Liver (tissue), 9 donors: ENCODE data around the gene SMG6. TPM values are rescaled to one million over a fixed set of nuclear protein-coding genes. Genes with fewer than 3 reads are reported as not detected.

Experiments used
- DNase-seq: peaks from one replicate; pipeline ENCODE4 v3.0.0-alpha.2; 2017; ENCODE audit warnings: low spot score
- H3K27ac ChIP-seq, 2 donors: one replicate each; pipeline ENCODE4 v1.7.0; 2013; ENCODE audit warnings: inconsistent platforms in 2 of 2, low read length in 2 of 2, control low read depth in 1 of 2, low read depth in 1 of 2, mild to moderate bottlenecking in 1 of 2
- H3K27me3 ChIP-seq, 4 donors: one replicate each; pipeline versions ENCODE4 v1.6.1 to v1.7.0; 2013; ENCODE audit warnings: low read length in 3 of 4, inconsistent platforms in 1 of 4, mild to moderate bottlenecking in 1 of 4, moderate library complexity in 1 of 4; ENCODE audit not compliant: control insufficient read depth in 4 of 4, insufficient read depth in 4 of 4
- H3K36me3 ChIP-seq, 4 donors: one replicate each; pipeline versions ENCODE4 v1.6.1 to v1.7.0; 2013; ENCODE audit warnings: low read length in 3 of 4, mild to moderate bottlenecking in 3 of 4, low read depth in 1 of 4, moderate library complexity in 1 of 4; ENCODE audit not compliant: control insufficient read depth in 4 of 4, insufficient read depth in 3 of 4
- H3K4me1 ChIP-seq, 4 donors: one replicate each; pipeline versions ENCODE4 v1.6.1 to v1.7.0; 2013; ENCODE audit warnings: low read length in 3 of 4, mild to moderate bottlenecking in 3 of 4, moderate library complexity in 1 of 4; ENCODE audit not compliant: control insufficient read depth in 4 of 4, insufficient read depth in 4 of 4
- H3K4me3 ChIP-seq, 3 donors: one replicate each; pipeline versions ENCODE4 v1.6.1 to v1.7.0; 2013; ENCODE audit warnings: low read length in 3 of 3, control low read depth in 1 of 3, low read depth in 1 of 3, mild to moderate bottlenecking in 1 of 3
- H3K9ac ChIP-seq, 2 donors: one replicate each; pipeline ENCODE4 v1.7.0; 2013; ENCODE audit warnings: low read length in 2 of 2, mild to moderate bottlenecking in 2 of 2, moderate library complexity in 2 of 2, control low read depth in 1 of 2, low read depth in 1 of 2
- H3K9me3 ChIP-seq, 4 donors: one replicate each; pipeline versions ENCODE4 v1.6.1 to v1.7.0; 2013; ENCODE audit warnings: low read length in 3 of 4; ENCODE audit not compliant: control insufficient read depth in 4 of 4
- ATF3 ChIP-seq: IDR thresholded peaks from 2 replicates; pipeline ENCODE4 v1.6.1; 2016; ENCODE audit warnings: antibody characterized with exemption
- EGR1 ChIP-seq, 2 donors: IDR thresholded peaks; 2 replicates each; pipeline ENCODE4 v1.6.1; 2016 to 2018; ENCODE audit warnings: antibody characterized with exemption in 2 of 2, low read depth in 2 of 2
- FOXA1 ChIP-seq: IDR thresholded peaks from 2 replicates; pipeline ENCODE4 v1.6.1; 2016; ENCODE audit warnings: antibody characterized with exemption
- FOXA2 ChIP-seq: IDR thresholded peaks from 2 replicates; pipeline ENCODE4 v1.6.1; 2016; ENCODE audit warnings: antibody characterized with exemption
- GABPA ChIP-seq, 2 donors: IDR thresholded peaks in 1 of 2; conservative IDR thresholded peaks in 1 of 2; 2 replicates each; pipeline ENCODE4 v1.6.1; 2016; ENCODE audit warnings: antibody characterized with exemption in 2 of 2, mild to moderate bottlenecking in 1 of 2, moderate library complexity in 1 of 2
- HNF4A ChIP-seq, 2 donors: conservative IDR thresholded peaks; 2 replicates each; pipeline ENCODE4 v1.6.1; 2016; ENCODE audit warnings: antibody characterized with exemption in 2 of 2, mild to moderate bottlenecking in 2 of 2
- HNF4G ChIP-seq: IDR thresholded peaks from 2 replicates; pipeline ENCODE4 v1.6.1; 2016; ENCODE audit warnings: antibody characterized with exemption
- NR2F2 ChIP-seq: IDR thresholded peaks from 2 replicates; pipeline ENCODE4 v1.6.1; 2016; ENCODE audit warnings: antibody characterized with exemption
- RAD21 ChIP-seq, 2 donors: IDR thresholded peaks; 2 replicates each; pipeline ENCODE4 v1.6.1; 2016; ENCODE audit warnings: antibody characterized with exemption in 2 of 2, mild to moderate bottlenecking in 2 of 2
- RXRA ChIP-seq, 2 donors: IDR thresholded peaks; 2 replicates each; pipeline ENCODE4 v1.6.1; 2017 to 2018; ENCODE audit warnings: antibody characterized with exemption in 2 of 2, mild to moderate bottlenecking in 1 of 2
- SP1 ChIP-seq: IDR thresholded peaks from 2 replicates; pipeline ENCODE4 v1.6.1; 2018; ENCODE audit warnings: antibody characterized with exemption, mild to moderate bottlenecking
- TAF1 ChIP-seq: conservative IDR thresholded peaks from 2 replicates; pipeline ENCODE4 v1.6.1; 2016; ENCODE audit warnings: antibody characterized with exemption, mild to moderate bottlenecking
- YY1 ChIP-seq: IDR thresholded peaks from 2 replicates; pipeline ENCODE4 v1.6.1; 2016; ENCODE audit warnings: antibody characterized with exemption, mild to moderate bottlenecking
- ZBTB33 ChIP-seq: IDR thresholded peaks from 2 replicates; pipeline ENCODE4 v1.6.1; 2016; ENCODE audit warnings: antibody characterized with exemption
- WGBS: extraction: QIAGEN DNeasy Blood & Tissue Kit; methylation state at CpG from one replicate; pipeline ENCODE4 v1.1.7; 2013; 5-methylcytosine and 5-hydroxymethylcytosine counted together
- polyA plus RNA-seq, 2 donors: library from polyadenylated mRNA; stranded (reverse) in 1 of 2; unstranded in 1 of 2; fragments of 200-250 nt in 1 of 2; fragments of >200 nt in 1 of 2; fragmentation: Nextera tagmentation in 1 of 2; extraction: Ambion mirVana in 1 of 2; gene quantifications; one replicate each; pipeline versions ENCODE4 v1.2.1 to v1.2.3, GENCODE V29; 2013 to 2015
- total RNA-seq, 2 donors: library from RNA; depleted of rRNA; stranded (reverse); fragments of >200 nt; gene quantifications; one replicate each; pipeline ENCODE4 v1.2.3, GENCODE V29; 2014
- TF ChIP-seq, protein P1 (sequence below): IDR thresholded peaks from 2 replicates; pipeline ENCODE4 v1.6.1; 2016; ENCODE audit warnings: antibody characterized with exemption
- TF ChIP-seq, protein P2 (sequence below): fragments of 150-350 bp; IDR thresholded peaks from 2 replicates; pipeline ENCODE4 v1.5.1; 2017; ENCODE audit warnings: improper control_type of control experiment, low read depth, low read length; ENCODE audit not compliant: missing input control
- TF ChIP-seq, protein P3 (sequence below): IDR thresholded peaks from 2 replicates; pipeline ENCODE4 v1.6.1; 2016; ENCODE audit warnings: antibody characterized with exemption, mild to moderate bottlenecking
- donor health status: healthy.
- donor health status: healthy.
- donor health status: healthy.
- donor health status: healthy.
- donor health status: healthy.

The SMG6 gene
- total and polyA plus RNA-seq, 4 donors: 4.9 to 12.0 (median 8.2) TPM

DNA sequence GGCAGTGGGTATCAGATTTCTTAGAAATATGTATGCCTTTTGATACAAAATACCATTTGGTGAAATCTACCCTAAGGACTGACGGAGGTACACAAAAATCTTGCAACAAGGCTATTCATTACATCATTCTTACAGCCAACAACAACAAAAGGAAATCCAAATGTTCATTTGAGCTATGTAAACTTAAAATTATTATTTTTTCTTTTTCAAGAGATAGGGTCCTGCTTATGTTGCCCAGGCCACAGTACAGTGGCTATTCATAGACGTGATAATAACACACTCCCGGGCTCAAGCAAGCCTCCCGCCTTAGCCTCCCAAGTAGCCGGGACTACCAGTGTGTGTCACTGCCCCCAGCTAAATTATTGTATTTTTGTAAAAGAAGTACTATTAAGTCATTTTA, 9.2 kb upstream of the SMG6 start:
- WGBS: 95% methylated on average over 5 of the region's 5 CpGs
- no peak for DNase-seq
- TF ChIP-seq SP1: no peak
- no peak for TF ChIP-seq ATF3
- TF ChIP-seq NR2F2: no peak
- TF ChIP-seq TAF1: no peak
- TF ChIP-seq RAD21 (IDR thresholded peaks at IDR 0.05): no peak
- TF ChIP-seq HNF4A (conservative IDR thresholded peaks at IDR 0.05): no peak
- TF ChIP-seq YY1: no peak
- no peak for TF ChIP-seq GABPA (IDR thresholded peaks at IDR 0.05 in 1 of 2, conservative IDR thresholded peaks at IDR 0.05 in 1 of 2)
- TF ChIP-seq FOXA2: no peak
- TF ChIP-seq, protein P1, sequence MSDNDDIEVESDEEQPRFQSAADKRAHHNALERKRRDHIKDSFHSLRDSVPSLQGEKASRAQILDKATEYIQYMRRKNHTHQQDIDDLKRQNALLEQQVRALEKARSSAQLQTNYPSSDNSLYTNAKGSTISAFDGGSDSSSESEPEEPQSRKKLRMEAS: no peak
- no peak for TF ChIP-seq RXRA (IDR thresholded peaks at IDR 0.05)
- TF ChIP-seq, protein P2, sequence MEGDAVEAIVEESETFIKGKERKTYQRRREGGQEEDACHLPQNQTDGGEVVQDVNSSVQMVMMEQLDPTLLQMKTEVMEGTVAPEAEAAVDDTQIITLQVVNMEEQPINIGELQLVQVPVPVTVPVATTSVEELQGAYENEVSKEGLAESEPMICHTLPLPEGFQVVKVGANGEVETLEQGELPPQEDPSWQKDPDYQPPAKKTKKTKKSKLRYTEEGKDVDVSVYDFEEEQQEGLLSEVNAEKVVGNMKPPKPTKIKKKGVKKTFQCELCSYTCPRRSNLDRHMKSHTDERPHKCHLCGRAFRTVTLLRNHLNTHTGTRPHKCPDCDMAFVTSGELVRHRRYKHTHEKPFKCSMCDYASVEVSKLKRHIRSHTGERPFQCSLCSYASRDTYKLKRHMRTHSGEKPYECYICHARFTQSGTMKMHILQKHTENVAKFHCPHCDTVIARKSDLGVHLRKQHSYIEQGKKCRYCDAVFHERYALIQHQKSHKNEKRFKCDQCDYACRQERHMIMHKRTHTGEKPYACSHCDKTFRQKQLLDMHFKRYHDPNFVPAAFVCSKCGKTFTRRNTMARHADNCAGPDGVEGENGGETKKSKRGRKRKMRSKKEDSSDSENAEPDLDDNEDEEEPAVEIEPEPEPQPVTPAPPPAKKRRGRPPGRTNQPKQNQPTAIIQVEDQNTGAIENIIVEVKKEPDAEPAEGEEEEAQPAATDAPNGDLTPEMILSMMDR: no peak
- no peak for TF ChIP-seq EGR1 (IDR thresholded peaks at IDR 0.05; ENCODE audit: low read depth in 2 of 2)
- TF ChIP-seq HNF4G: no peak
- TF ChIP-seq ZBTB33: no peak
- TF ChIP-seq FOXA1: no peak
- TF ChIP-seq, protein P3, sequence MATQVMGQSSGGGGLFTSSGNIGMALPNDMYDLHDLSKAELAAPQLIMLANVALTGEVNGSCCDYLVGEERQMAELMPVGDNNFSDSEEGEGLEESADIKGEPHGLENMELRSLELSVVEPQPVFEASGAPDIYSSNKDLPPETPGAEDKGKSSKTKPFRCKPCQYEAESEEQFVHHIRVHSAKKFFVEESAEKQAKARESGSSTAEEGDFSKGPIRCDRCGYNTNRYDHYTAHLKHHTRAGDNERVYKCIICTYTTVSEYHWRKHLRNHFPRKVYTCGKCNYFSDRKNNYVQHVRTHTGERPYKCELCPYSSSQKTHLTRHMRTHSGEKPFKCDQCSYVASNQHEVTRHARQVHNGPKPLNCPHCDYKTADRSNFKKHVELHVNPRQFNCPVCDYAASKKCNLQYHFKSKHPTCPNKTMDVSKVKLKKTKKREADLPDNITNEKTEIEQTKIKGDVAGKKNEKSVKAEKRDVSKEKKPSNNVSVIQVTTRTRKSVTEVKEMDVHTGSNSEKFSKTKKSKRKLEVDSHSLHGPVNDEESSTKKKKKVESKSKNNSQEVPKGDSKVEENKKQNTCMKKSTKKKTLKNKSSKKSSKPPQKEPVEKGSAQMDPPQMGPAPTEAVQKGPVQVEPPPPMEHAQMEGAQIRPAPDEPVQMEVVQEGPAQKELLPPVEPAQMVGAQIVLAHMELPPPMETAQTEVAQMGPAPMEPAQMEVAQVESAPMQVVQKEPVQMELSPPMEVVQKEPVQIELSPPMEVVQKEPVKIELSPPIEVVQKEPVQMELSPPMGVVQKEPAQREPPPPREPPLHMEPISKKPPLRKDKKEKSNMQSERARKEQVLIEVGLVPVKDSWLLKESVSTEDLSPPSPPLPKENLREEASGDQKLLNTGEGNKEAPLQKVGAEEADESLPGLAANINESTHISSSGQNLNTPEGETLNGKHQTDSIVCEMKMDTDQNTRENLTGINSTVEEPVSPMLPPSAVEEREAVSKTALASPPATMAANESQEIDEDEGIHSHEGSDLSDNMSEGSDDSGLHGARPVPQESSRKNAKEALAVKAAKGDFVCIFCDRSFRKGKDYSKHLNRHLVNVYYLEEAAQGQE: no peak

More for the DNA sequence above, 9.2 kb upstream of the SMG6 start:
- peaks cover 0 to 11% (median 7%) of the 10 kb centered on the region in 4 donors for H3K4me1 ChIP-seq
- no peaks in the 10 kb centered on the region for H3K9me3 ChIP-seq
- H3K36me3 ChIP-seq: no peaks in the 10 kb centered on the region
- no peak overlapping the region for H3K9ac ChIP-seq
- no peaks in the 10 kb centered on the region for H3K27me3 ChIP-seq
- no peak overlapping the region for H3K27ac ChIP-seq
- H3K4me3 ChIP-seq: no peak overlapping the region
